SK-N-SH (cell line): ENCODE results near the gene MEPCE. TPM values are rescaled to one million over a fixed set of nuclear protein-coding genes. Genes with fewer than 3 reads are reported as not detected.

Source experiments
- CTCF ChIA-PET: fragments of 300-600, 350-600 bp; formaldehyde crosslinking; extraction: SDS; loops from one replicate; lab custom pipeline; 2021; lab: Yijun Ruan, JAX
- POLR2A ChIA-PET: fragments of 350-600 bp; sonication (Branson Sonifier 250); formaldehyde crosslinking; extraction: SDS; loops from one replicate; lab custom pipeline; 2020; ENCODE audit warnings: antibody characterized with exemption, inconsistent platforms; lab: Yijun Ruan, JAX
- DNase-seq: peaks from one replicate; pipeline ENCODE4 v3.0.0; 2012
- H2AFZ ChIP-seq: fragments of 200-600 bp; sonication (generic); 2 replicates; pipeline ENCODE4 v1.8.1; 2016; ENCODE audit warnings: antibody characterized with exemption, mild to moderate bottlenecking, low read depth
- H3F3A ChIP-seq: fragments of 200-600 bp; sonication (generic); replicated peaks from 2 replicates; pipeline ENCODE3; 2016; ENCODE audit warnings: antibody characterized with exemption, mild to moderate bottlenecking; ENCODE audit not compliant: insufficient read depth
- H3K27ac ChIP-seq, 2 experiments: fragments of 200-500 bp in 1 of 2; fragments of 200-600 bp in 1 of 2; sonication (Bioruptor generic) in 1 of 2; sonication (generic), shearing (Covaris generic) in 1 of 2; 2 replicates each; pipeline versions ENCODE4 v1.5.1 to v1.6.1; 2014 to 2016; ENCODE audit warnings: low read depth in 2 of 2, inconsistent platforms in 1 of 2, low read length in 1 of 2, mild to moderate bottlenecking in 1 of 2, mixed read lengths in 1 of 2
- H3K27me3 ChIP-seq: fragments of 200-600 bp; sonication (generic), shearing (Covaris generic); 2 replicates; pipeline ENCODE4 v1.6.1; 2016; ENCODE audit warnings: mixed run types; ENCODE audit not compliant: insufficient read depth
- H3K36me3 ChIP-seq, 2 experiments: fragments of 200-500 bp in 1 of 2; fragments of 200-600 bp in 1 of 2; sonication (Bioruptor generic) in 1 of 2; sonication (generic) in 1 of 2; replicated peaks in 1 of 2; 2 replicates each; pipeline versions ENCODE3 to v1.5.1; 2014 to 2016; ENCODE audit warnings: low read length in 1 of 2, mild to moderate bottlenecking in 1 of 2; ENCODE audit not compliant: insufficient read depth in 2 of 2, control insufficient read depth in 1 of 2
- H3K4me1 ChIP-seq, 2 experiments: fragments of 200-500 bp in 1 of 2; fragments of 200-600 bp in 1 of 2; sonication (Bioruptor generic) in 1 of 2; sonication (generic), shearing (Covaris generic) in 1 of 2; 2 replicates each; pipeline versions ENCODE4 v1.5.1 to v1.6.1; 2014 to 2016; ENCODE audit warnings: low read depth in 1 of 2, low read length in 1 of 2, mixed run types in 1 of 2; ENCODE audit not compliant: insufficient read depth in 2 of 2, control insufficient read depth in 1 of 2
- H3K4me2 ChIP-seq: fragments of 200-600 bp; sonication (generic), shearing (Covaris generic); 2 replicates; pipeline ENCODE4 v1.6.1; 2017; ENCODE audit warnings: mixed run types
- H3K4me3 ChIP-seq, 2 experiments: fragments of 200-500 bp in 1 of 2; fragments of 200-600 bp in 1 of 2; sonication (Bioruptor generic) in 1 of 2; sonication (generic), shearing (Covaris generic) in 1 of 2; 2 replicates each; pipeline versions ENCODE4 v1.5.1 to v1.8.1; 2014 to 2016; ENCODE audit warnings: low read depth in 2 of 2, inconsistent platforms in 1 of 2, low read length in 1 of 2, mild to moderate bottlenecking in 1 of 2, mixed read lengths in 1 of 2, moderate library complexity in 1 of 2
- H3K79me2 ChIP-seq: fragments of 200-600 bp; sonication (generic); 2 replicates; pipeline ENCODE4 v1.8.1; 2017; ENCODE audit warnings: mild to moderate bottlenecking; ENCODE audit not compliant: insufficient read depth
- H3K9ac ChIP-seq: fragments of 200-600 bp; sonication (generic); 2 replicates; pipeline ENCODE4 v1.6.1; 2017; ENCODE audit warnings: mixed run types
- H3K9me2 ChIP-seq: fragments of 200-600 bp; sonication (generic); 2 replicates; pipeline ENCODE4 v1.6.1; 2017; ENCODE audit warnings: mixed run types
- H3K9me3 ChIP-seq: fragments of 200-600 bp; sonication (generic); 2 replicates; pipeline ENCODE4 v1.6.1; 2017; ENCODE audit warnings: mixed run types, mild to moderate bottlenecking, moderate library complexity
- H4K20me1 ChIP-seq: fragments of 200-600 bp; sonication (generic); 2 replicates; pipeline ENCODE4 v1.6.1; 2017; ENCODE audit warnings: mild to moderate bottlenecking, mixed run types; ENCODE audit not compliant: insufficient read depth
- FOXJ3 ChIP-seq: sonication (generic); formaldehyde crosslinking; IDR thresholded peaks from 2 replicates; pipeline ENCODE4 v1.5.1; 2020; ENCODE audit warnings: mild to moderate bottlenecking, missing genetic modification reagents
- FOXM1 ChIP-seq: IDR thresholded peaks from 2 replicates; pipeline ENCODE4 v1.4.0; 2012; ENCODE audit warnings: low read depth, mild to moderate bottlenecking
- JUND ChIP-seq: IDR thresholded peaks from 2 replicates; pipeline ENCODE4 v1.4.0; 2012
- MAX ChIP-seq: IDR thresholded peaks from 2 replicates; pipeline ENCODE4 v1.4.0; 2012; ENCODE audit warnings: low read depth
- MEF2A ChIP-seq: IDR thresholded peaks from 2 replicates; pipeline ENCODE4 v1.4.0; 2012; ENCODE audit warnings: low read depth, borderline replicate concordance
- MXI1 ChIP-seq: IDR thresholded peaks from 2 replicates; pipeline ENCODE4 v1.6.1; 2012; ENCODE audit warnings: mild to moderate bottlenecking, low read depth, low read length, improper control_type of control experiment
- NRF1 ChIP-seq: IDR thresholded peaks from 2 replicates; pipeline ENCODE4 v1.6.1; 2012; ENCODE audit warnings: low read depth, mild to moderate bottlenecking, low read length
- RAD21 ChIP-seq: IDR thresholded peaks from 2 replicates; pipeline ENCODE4 v1.6.1; 2012; ENCODE audit warnings: mild to moderate bottlenecking, low read length
- RCOR1 ChIP-seq: fragments of 150-350 bp; IDR thresholded peaks from 2 replicates; pipeline ENCODE4 v1.6.1; 2017; ENCODE audit warnings: antibody characterized with exemption, low read length
- RFX5 ChIP-seq: IDR thresholded peaks from 2 replicates; pipeline ENCODE4 v1.6.1; 2012; ENCODE audit warnings: mild to moderate bottlenecking, improper control_type of control experiment, low read length
- RXRA ChIP-seq: IDR thresholded peaks from 2 replicates; pipeline ENCODE4 v1.4.0; 2012; ENCODE audit warnings: low read depth, mild to moderate bottlenecking, borderline replicate concordance
- TAF1 ChIP-seq: IDR thresholded peaks from 2 replicates; pipeline ENCODE4 v1.6.1; 2012; ENCODE audit warnings: low read depth, mild to moderate bottlenecking, low read length, moderate library complexity, borderline replicate concordance
- TEAD4 ChIP-seq: IDR thresholded peaks from 2 replicates; pipeline ENCODE4 v1.4.0; 2012; ENCODE audit warnings: mild to moderate bottlenecking, borderline replicate concordance; ENCODE audit not compliant: insufficient read depth
- YY1 ChIP-seq: IDR thresholded peaks from 2 replicates; pipeline ENCODE4 v1.4.0; 2012; ENCODE audit warnings: low read depth, mild to moderate bottlenecking
- WGBS: methylation state at CpG from one replicate; pipeline ENCODE4 v1.1.6; 2017; ENCODE audit warnings: low lambda C conversion rate; 5-methylcytosine and 5-hydroxymethylcytosine counted together
- polyA plus RNA-seq, 3 experiments: library from polyadenylated mRNA; depleted of rRNA; stranded (reverse); fragments of >200 nt; gene quantifications; 2 replicates each; pipeline ENCODE4 v1.2.3, GENCODE V29; 2012
- TF ChIP-seq, protein P1 (sequence below): fragments of 150-350 bp; IDR thresholded peaks from 2 replicates; pipeline ENCODE4 v1.6.1; 2017; ENCODE audit warnings: antibody characterized with exemption, low read length, low read depth, borderline replicate concordance
- TF ChIP-seq, protein P2 (sequence below): IDR thresholded peaks from 2 replicates; pipeline ENCODE4 v1.4.0; 2012; ENCODE audit warnings: low read depth, borderline replicate concordance
- TF ChIP-seq, protein P3 (sequence below): IDR thresholded peaks from 2 replicates; pipeline ENCODE4 v1.6.1; 2012; ENCODE audit warnings: mild to moderate bottlenecking, low read depth, low read length, moderate library complexity

MEPCE gene
- polyA plus RNA-seq, 1 of the 3 experiments (the other 2 are of a cell fraction), result 20.2 TPM

DNA sequence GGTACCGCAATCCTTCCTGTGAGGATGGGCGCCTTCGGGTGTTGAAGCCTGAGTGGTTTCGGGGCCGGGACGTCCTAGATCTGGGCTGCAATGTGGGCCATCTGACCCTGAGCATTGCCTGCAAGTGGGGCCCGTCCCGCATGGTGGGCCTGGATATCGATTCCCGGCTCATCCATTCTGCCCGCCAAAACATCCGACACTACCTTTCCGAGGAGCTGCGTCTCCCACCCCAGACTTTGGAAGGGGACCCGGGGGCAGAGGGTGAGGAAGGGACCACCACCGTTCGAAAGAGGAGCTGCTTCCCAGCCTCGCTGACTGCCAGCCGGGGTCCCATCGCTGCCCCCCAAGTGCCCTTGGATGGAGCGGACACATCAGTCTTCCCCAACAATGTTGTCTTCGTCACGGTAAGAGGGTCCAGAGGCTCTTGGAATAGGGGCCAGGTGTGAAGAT, 1.7 kb downstream of the MEPCE start:
- H3K4me3 ChIP-seq, result peak overlapping the region; percentile 78 to 95; a peak in 3 of 4 replicates
- H3K36me3 ChIP-seq, result peaks cover 41 to 43% of the 10 kb centered on the region in 2 experiments
- peaks cover 23 to 49% of the 10 kb centered on the region in 2 experiments; a peak in 3 of 4 replicates for H3K4me1 ChIP-seq
- WGBS, result 97% methylated on average over 23 of the region's 23 CpGs
- POLR2A ChIA-PET, result interaction anchor here (0.6 kb wide), 1 partner anchor 18 kb away, joined by 3 read pairs; no protein-coding TSS in a partner anchor
- peak overlapping the region; percentile 97 for H3K4me2 ChIP-seq
- peaks cover 63% of the 10 kb centered on the region for H3K79me2 ChIP-seq
- H3K27me3 ChIP-seq, result no peaks in the 10 kb centered on the region
- DNase-seq, result no peak
- CTCF ChIA-PET, result interaction anchor here (0.9 to 1.4 kb wide), 3 partner anchors 19 to 260 kb away, joined by 3 to 6 read pairs (median 3); no protein-coding TSS in a partner anchor
- H3K9me2 ChIP-seq, result no peaks in the 10 kb centered on the region
- H3F3A ChIP-seq, result peaks cover 17% of the 10 kb centered on the region
- H4K20me1 ChIP-seq, result peaks cover 13% of the 10 kb centered on the region
- peak overlapping the region in 1 of 2 experiments; percentile 99; a peak in 1 of 4 replicates for H3K27ac ChIP-seq
- no peaks in the 10 kb centered on the region for H3K9me3 ChIP-seq
- no peak overlapping the region for H2AFZ ChIP-seq
- peak overlapping the region; percentile 99 for H3K9ac ChIP-seq
- TF ChIP-seq, protein P1, sequence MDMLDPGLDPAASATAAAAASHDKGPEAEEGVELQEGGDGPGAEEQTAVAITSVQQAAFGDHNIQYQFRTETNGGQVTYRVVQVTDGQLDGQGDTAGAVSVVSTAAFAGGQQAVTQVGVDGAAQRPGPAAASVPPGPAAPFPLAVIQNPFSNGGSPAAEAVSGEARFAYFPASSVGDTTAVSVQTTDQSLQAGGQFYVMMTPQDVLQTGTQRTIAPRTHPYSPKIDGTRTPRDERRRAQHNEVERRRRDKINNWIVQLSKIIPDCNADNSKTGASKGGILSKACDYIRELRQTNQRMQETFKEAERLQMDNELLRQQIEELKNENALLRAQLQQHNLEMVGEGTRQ, result no peak
- no peak for TF ChIP-seq RAD21
- TF ChIP-seq YY1, result no peak
- TF ChIP-seq, protein P2, sequence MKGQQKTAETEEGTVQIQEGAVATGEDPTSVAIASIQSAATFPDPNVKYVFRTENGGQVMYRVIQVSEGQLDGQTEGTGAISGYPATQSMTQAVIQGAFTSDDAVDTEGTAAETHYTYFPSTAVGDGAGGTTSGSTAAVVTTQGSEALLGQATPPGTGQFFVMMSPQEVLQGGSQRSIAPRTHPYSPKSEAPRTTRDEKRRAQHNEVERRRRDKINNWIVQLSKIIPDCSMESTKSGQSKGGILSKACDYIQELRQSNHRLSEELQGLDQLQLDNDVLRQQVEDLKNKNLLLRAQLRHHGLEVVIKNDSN, result no peak
- no peak for TF ChIP-seq MAX
- no peak for TF ChIP-seq RCOR1
- TF ChIP-seq TAF1, result no peak
- no peak for TF ChIP-seq RFX5
- no peak for TF ChIP-seq RXRA
- TF ChIP-seq MEF2A, result no peak
- no peak for TF ChIP-seq FOXM1
- no peak for TF ChIP-seq JUND
- no peak for TF ChIP-seq MXI1
- TF ChIP-seq, protein P3, sequence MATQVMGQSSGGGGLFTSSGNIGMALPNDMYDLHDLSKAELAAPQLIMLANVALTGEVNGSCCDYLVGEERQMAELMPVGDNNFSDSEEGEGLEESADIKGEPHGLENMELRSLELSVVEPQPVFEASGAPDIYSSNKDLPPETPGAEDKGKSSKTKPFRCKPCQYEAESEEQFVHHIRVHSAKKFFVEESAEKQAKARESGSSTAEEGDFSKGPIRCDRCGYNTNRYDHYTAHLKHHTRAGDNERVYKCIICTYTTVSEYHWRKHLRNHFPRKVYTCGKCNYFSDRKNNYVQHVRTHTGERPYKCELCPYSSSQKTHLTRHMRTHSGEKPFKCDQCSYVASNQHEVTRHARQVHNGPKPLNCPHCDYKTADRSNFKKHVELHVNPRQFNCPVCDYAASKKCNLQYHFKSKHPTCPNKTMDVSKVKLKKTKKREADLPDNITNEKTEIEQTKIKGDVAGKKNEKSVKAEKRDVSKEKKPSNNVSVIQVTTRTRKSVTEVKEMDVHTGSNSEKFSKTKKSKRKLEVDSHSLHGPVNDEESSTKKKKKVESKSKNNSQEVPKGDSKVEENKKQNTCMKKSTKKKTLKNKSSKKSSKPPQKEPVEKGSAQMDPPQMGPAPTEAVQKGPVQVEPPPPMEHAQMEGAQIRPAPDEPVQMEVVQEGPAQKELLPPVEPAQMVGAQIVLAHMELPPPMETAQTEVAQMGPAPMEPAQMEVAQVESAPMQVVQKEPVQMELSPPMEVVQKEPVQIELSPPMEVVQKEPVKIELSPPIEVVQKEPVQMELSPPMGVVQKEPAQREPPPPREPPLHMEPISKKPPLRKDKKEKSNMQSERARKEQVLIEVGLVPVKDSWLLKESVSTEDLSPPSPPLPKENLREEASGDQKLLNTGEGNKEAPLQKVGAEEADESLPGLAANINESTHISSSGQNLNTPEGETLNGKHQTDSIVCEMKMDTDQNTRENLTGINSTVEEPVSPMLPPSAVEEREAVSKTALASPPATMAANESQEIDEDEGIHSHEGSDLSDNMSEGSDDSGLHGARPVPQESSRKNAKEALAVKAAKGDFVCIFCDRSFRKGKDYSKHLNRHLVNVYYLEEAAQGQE, result no peak
- TF ChIP-seq TEAD4, result no peak
- no peak for TF ChIP-seq FOXJ3 (CRISPR knock-in tag)
- no peak for TF ChIP-seq NRF1
